ENCODE measurements around the gene ANKRD40CL.

Gene ANKRD40CL

DNA sequence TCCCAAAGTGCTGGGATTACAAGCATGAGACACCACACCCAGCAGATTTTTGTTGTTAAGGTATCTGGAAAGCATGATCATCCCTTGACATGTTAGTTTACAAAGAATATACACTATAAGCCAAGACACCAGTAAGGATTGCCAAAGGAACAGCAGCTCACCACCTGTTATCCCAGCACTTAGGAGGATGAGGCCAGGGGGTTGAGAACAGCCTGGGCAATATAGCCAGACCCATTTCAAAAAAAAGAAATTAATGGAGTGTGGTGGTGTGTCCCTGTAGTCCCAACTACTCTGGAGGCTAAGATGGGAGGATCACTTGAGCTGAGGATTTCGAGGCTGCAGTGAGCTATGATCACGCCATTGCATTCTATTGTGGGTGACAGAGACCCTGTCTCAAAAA is 5.1 kb downstream of the ANKRD40CL start:
- Mint-ChIP-seq H3K27ac (no peak overlapping the region), H3K9me3 (no peaks in the 10 kb centered on the region), H3K4me1 (ENCODE audit: low read depth) (peaks cover 11% of the 10 kb centered on the region), H3K36me3 (ENCODE audit: low read depth) (no peaks in the 10 kb centered on the region), H3K4me3 (no peak overlapping the region), H3K27me3 (peaks cover 8% of the 10 kb centered on the region)
- DNase-seq, result no peak

DNA sequence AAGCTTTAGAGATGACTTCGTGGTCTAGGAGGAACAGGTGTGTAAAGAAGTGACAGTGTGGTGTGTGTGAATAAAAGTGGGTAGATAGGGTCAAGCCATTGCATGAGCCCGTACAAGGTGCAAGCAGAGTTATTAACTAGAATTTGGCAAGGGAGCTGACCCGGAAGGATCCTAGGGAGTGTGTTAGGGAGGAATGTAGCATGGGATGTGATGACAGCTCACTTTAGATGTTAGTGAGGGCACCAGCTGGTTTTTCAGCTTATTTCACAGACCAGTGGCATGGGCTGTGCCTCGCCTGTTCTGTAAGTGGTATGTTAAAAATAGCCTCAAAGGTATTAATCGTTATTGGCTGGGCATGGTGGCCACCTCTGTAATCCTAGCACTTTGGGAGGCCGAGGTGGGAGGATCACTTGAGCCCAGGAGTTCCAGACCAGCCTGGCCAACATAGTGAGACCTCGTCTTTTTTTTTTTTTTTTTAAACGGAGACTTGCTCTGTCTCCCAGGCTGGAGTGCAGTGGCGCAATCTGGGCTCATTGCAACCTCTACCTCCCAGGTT is 8.3 kb downstream of the ANKRD40CL start:
- H3K27ac Mint-ChIP-seq, result no peak overlapping the region
- no peak for DNase-seq
- H3K4me3 Mint-ChIP-seq, result no peak overlapping the region
- H3K9me3 Mint-ChIP-seq, result no peaks in the 10 kb centered on the region
- peaks cover 5% of the 10 kb centered on the region for H3K27me3 Mint-ChIP-seq
- H3K36me3 Mint-ChIP-seq (ENCODE audit: low read depth), result peaks cover 26% of the 10 kb centered on the region
- H3K4me1 Mint-ChIP-seq (ENCODE audit: low read depth), result peaks cover 9% of the 10 kb centered on the region

DNA sequence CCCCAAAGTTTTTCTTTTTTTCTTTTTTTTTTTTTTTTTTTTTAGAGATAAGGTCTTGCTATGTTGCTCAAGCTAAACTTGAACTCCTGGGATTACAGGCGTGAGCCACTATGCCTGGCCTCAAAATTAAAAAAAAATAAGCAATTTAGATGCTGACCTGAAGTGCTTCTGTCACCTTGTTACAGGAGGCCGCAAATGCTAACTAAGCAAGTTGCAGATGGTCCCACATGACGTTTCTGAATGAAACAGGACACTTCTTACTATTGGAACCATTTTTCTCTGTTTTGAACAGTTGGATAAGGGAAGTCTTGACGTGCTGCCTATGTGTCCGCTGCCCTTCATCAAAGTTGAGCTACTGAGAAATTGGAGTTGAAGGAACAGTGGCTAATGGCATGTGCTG is 8.8 kb downstream of the ANKRD40CL start:
- no peak for DNase-seq
- Mint-ChIP-seq H3K27ac (no peak overlapping the region), H3K9me3 (no peaks in the 10 kb centered on the region)

DNA sequence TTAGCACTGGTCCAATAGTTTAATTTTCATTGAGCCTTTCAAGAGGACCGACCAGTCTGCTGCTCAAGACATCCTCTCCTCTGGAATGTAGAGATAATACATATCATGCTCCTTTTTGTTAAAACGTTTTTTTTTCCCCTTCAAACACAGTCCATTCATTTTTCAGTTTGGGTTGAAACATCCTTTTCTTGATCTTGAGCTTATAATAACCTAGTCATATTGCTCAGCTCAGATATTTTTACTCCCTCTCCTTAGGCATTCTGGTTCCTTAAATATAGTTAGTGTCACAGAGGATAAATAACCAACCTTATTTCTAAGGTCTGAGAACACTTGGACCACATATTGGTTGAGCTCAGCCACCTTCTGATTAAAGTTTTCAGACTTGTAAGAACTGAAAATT is 12.8 kb downstream of the ANKRD40CL start:
- Mint-ChIP-seq H3K27ac (peak overlapping the region; percentile 78), H3K9me3 (no peaks in the 10 kb centered on the region)
- DNase-seq, result no peak

More for the DNA sequence above, 8.8 kb downstream of the ANKRD40CL start:
- peaks cover 32% of the 10 kb centered on the region for H3K36me3 Mint-ChIP-seq (ENCODE audit: low read depth)
- H3K4me3 Mint-ChIP-seq, result no peak overlapping the region
- peaks cover 8% of the 10 kb centered on the region for H3K4me1 Mint-ChIP-seq (ENCODE audit: low read depth)
- peaks cover 5% of the 10 kb centered on the region for H3K27me3 Mint-ChIP-seq

DNA sequence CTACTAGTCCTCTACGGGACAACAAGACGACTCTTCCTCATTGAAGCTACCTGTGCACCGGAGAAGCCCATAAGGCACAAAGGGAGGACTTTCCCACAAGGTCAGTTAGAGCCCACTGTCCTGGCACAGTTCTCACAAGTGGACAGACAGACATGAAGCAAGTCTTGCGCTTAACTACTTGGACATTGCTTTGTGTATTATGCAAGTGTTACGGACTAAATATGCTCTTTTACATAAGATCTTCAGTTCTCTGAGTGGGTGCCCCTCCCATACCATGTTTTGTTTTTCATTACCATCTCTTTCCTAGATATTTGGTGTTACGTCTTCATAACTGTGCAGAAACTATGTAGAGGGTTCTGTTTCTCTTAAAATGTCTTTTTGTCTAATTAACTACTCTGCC is 18.1 kb downstream of the ANKRD40CL start:
- H3K36me3 Mint-ChIP-seq (ENCODE audit: low read depth), result peaks cover 95% of the 10 kb centered on the region
- H3K27ac Mint-ChIP-seq, result peak overlapping the region; percentile 13
- H3K9me3 Mint-ChIP-seq, result no peaks in the 10 kb centered on the region

More for the DNA sequence above, 12.8 kb downstream of the ANKRD40CL start:
- H3K36me3 Mint-ChIP-seq (ENCODE audit: low read depth), result peaks cover 68% of the 10 kb centered on the region
- H3K27me3 Mint-ChIP-seq, result no peaks in the 10 kb centered on the region
- no peaks in the 10 kb centered on the region for H3K4me1 Mint-ChIP-seq (ENCODE audit: low read depth)
- no peak overlapping the region for H3K4me3 Mint-ChIP-seq

DNA sequence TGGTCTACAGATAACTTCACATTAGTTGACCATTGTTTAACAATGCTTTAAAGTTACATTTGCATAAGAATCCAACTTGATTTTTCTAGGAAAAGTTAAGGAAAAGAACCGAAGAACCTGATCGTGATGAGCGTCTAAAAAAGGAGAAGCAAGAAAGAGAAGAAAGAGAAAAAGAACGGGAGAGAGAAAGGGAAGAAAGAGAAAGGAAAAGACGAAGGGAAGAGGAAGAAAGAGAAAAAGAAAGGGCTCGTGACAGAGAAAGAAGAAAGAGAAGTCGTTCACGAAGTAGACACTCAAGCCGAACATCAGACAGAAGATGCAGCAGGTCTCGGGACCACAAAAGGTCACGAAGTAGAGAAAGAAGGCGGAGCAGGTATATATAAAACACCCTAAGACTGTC is 21.7 kb downstream of the ANKRD40CL start:
- Mint-ChIP-seq H3K9me3 (no peaks in the 10 kb centered on the region), H3K27ac (no peak overlapping the region), H3K36me3 (ENCODE audit: low read depth) (peaks cover 97% of the 10 kb centered on the region), H3K27me3 (no peaks in the 10 kb centered on the region), H3K4me3 (no peak overlapping the region), H3K4me1 (ENCODE audit: low read depth) (peaks cover 4% of the 10 kb centered on the region)
- no peak for DNase-seq

More for the DNA sequence above, 18.1 kb downstream of the ANKRD40CL start:
- H3K27me3 Mint-ChIP-seq, result no peaks in the 10 kb centered on the region
- DNase-seq, result no peak
- H3K4me3 Mint-ChIP-seq, result no peak overlapping the region
- peaks cover 4% of the 10 kb centered on the region for H3K4me1 Mint-ChIP-seq (ENCODE audit: low read depth)

DNA sequence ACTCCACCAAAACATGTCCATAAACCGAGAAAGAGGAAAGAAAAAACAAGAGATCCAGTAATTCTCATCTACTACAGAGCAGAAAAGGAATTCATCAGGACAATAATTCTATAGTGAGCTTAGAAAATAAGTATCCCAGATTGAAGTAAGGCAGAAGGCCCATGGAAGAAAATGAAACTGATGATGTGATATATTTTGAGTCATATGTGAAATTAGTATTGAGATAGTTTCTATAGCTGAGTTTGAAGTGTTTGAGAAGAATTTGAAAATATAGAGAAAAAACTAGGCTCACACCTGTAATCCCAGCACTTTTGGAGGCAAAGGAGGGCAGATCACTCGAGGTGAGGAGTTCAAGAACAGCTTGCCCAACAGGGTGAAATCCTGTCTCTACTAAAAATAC is 28.2 kb downstream of the ANKRD40CL start:
- Mint-ChIP-seq H3K9me3 (no peaks in the 10 kb centered on the region), H3K27me3 (no peaks in the 10 kb centered on the region), H3K36me3 (ENCODE audit: low read depth) (peaks cover 92% of the 10 kb centered on the region), H3K4me3 (no peak overlapping the region), H3K4me1 (ENCODE audit: low read depth) (peaks cover 48% of the 10 kb centered on the region), H3K27ac (peak overlapping the region; percentile 68)
- DNase-seq, result no peak

DNA sequence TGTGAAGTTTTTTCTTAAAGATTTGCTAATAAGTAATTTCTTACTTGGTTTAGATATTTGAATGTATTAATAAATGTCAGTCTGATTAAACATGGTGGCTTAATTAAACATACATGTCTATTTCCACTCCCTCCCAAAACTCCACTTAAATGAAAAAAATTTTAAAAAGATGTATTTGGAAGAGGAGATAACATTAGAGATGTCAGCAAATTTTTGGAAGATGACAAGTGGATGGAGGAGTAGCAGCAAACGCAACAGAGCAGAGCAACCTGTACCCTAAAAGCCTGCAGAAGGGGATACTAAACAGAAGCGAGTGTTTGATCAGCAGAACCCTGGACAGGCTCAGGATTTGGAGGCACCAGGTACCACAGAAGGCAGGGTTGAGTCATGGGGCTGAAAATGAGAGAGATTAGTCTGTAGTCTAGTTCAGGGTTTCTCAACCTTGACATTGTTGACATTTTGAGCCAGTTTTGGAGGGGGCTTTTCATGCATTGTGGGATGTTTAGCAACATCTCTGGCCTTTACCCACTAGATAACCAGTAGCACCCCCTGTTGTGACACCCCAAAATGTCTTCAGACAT is 30.1 kb downstream of the ANKRD40CL start:
- Mint-ChIP-seq H3K4me3 (no peak overlapping the region), H3K4me1 (ENCODE audit: low read depth) (peaks cover 56% of the 10 kb centered on the region), H3K27ac (peak overlapping the region; percentile 30), H3K36me3 (ENCODE audit: low read depth) (peaks cover 82% of the 10 kb centered on the region), H3K9me3 (no peaks in the 10 kb centered on the region), H3K27me3 (no peaks in the 10 kb centered on the region)
- DNase-seq, result no peak

DNA sequence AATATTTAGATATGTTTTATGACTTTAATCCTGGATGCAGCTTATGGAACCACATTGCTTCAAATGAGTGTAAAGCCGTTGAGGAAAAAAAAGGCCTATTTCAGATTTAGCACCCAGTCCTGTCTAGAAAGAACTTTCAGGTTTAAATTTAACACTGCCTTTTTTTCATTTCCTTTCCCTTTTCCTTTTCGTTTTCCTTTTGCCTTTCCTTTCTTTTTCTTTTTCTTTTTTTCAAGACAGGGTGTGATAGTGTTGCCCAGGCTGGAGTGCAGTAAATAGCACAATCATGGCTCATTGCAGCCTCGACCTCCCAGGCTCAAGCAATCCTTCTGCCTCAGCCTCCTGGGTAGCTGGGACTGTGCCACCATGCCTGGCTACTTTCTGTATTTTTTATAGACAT is 32.0 kb downstream of the ANKRD40CL start:
- Mint-ChIP-seq H3K36me3 (ENCODE audit: low read depth) (peaks cover 73% of the 10 kb centered on the region), H3K4me3 (no peak overlapping the region), H3K4me1 (ENCODE audit: low read depth) (peaks cover 73% of the 10 kb centered on the region), H3K27ac (peak overlapping the region; percentile 87), H3K9me3 (no peaks in the 10 kb centered on the region), H3K27me3 (no peaks in the 10 kb centered on the region)
- no peak for DNase-seq

DNA sequence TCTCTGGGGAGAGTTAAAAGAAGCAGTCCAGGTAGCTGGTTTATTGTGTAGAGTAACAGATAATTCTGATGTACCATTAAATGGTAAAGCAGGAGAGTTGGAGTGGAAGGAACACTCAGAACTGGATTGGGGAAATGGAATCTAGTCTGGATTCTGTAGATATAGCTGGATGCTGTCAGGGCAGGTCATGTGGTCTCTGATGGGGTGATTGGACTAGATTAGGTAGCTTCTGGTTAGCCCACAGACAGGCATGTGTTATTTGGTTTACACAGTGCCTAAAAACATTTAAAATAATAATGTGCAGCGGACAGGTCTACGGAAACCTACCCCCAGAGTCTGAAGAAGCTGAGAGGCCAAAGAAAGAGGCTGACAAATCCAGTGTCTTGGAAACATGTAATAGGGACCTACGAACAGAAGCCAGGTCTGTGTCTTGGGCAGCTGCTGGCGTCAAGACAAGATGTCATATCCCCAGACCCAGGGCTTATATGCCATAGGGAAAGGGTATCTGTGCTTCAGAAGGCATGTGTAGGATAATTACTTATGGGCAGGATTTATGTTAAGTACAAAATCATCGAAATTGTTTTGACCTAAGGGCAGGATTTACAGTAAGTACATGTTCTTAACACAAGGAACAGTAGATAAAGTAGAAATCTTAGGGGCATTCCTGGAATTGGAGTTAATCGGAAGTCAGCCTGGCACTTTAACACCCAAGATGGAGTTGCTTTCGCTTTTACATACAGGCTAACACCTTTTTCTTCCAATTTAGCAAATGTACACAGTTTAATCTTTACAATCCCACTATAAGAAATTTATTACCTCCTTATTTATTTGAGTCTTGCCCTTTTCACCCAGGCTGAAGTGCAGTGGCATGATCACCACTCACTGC is 35.5 kb downstream of the ANKRD40CL start:
- Mint-ChIP-seq H3K27ac (peak overlapping the region; percentile 63), H3K9me3 (no peaks in the 10 kb centered on the region), H3K4me3 (no peak overlapping the region), H3K4me1 (ENCODE audit: low read depth) (peaks cover 72% of the 10 kb centered on the region), H3K27me3 (no peaks in the 10 kb centered on the region), H3K36me3 (ENCODE audit: low read depth) (peaks cover 53% of the 10 kb centered on the region)
- no peak for DNase-seq

DNA sequence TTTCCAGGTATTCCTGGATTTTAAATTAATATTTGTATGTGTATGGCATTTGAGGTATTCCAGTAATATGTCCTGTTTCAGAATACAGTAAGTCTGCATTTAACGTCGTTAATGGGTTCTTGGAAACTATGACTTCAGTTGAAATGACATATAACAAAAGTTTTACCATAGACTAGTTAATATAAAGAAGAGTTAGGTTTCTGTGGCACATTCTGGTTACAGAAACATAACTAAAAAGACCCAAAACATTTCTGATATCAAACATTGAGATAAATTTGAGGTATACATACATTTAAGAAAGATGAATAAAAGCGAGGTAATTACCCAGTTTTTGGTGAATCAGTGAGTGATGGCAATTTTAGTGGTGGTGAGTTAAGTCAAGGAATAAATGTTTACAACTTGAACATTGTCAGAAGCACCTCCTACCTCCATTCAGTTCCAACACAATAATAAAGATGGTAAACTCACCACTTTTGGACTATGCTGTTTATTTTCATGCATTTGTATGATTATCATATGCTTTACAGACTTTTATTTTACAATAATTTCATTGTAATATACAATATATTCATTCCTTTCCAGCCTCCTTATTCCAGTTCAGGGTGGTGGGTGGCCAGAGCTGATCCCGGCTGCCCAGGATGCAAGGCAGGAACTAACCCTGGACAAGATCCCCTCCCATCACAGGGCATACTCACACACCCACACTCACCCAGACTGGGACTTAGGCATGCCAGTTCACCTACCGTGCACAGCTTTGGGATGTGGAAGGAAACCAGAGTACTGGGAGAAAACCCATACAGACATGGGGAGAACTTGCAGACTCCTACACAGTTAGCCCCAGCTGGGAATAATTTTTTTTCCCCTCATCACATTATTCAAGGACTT is 38.2 kb downstream of the ANKRD40CL start:
- no peaks in the 10 kb centered on the region for H3K27me3 Mint-ChIP-seq
- H3K4me3 Mint-ChIP-seq, result peak overlapping the region; percentile 41
- H3K36me3 Mint-ChIP-seq (ENCODE audit: low read depth), result peaks cover 49% of the 10 kb centered on the region
- no peak for DNase-seq
- H3K9me3 Mint-ChIP-seq, result no peaks in the 10 kb centered on the region
- peaks cover 69% of the 10 kb centered on the region for H3K4me1 Mint-ChIP-seq (ENCODE audit: low read depth)
- H3K27ac Mint-ChIP-seq, result peak overlapping the region; percentile 88

DNA sequence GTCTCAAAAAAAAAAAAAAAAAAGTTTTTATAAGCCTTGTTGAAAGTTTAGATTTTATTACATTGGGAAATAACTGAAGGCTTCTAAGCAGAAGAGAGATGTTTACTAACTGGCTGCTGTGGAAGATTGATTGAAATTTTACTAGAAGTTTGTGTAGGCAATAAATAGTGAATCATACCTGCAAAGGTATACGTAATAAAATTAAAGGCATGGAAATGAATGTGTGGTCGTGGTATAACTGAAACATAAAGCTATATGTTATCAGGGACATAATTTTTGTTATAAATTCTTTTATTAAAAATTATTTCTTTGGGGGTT is 39.2 kb downstream of the ANKRD40CL start:
- Mint-ChIP-seq H3K4me3 (no peak overlapping the region), H3K36me3 (ENCODE audit: low read depth) (peaks cover 53% of the 10 kb centered on the region)

DNA sequence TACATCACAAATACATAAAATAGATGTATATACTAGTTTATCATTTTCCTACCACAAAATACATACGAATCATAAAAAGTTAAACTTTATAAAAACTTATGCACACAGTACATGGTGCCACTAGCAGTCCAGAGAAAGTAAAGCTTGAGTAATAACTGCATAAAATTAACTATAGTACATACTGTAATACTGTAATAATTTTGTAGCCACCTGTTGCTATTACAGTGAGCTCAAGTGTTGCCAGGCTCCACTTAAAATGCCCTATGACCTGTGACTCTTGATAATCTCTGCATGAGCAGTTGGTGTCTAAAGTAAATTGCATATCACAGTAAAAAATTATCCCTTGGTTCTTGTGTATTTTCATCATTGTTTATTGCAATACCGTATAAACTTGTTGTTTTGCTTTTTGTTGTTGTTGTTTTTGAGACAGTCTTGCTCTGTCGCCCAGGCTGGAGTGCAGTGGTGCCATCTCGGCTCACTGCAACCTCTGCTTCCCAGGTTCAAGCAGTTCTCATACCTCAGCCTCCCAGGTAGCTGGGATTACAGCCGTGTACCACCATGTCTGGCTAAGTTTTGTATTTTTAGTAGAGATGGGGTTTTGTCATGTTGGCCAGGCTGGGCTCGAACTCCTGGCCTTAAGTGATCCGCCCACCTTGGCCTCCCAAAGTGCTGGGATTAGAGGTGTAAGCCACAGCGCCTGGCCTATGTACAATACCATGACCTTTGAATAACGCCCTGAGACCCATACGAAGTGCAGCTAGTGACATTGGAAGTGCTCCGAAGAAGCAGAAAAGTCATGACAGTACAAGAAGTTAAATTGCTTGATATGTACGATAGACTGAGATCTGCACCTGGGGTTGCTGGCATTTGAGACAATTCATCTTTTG is 41.3 kb downstream of the ANKRD40CL start:
- Mint-ChIP-seq H3K9me3 (no peaks in the 10 kb centered on the region), H3K4me3 (no peak overlapping the region), H3K4me1 (ENCODE audit: low read depth) (peaks cover 76% of the 10 kb centered on the region), H3K36me3 (ENCODE audit: low read depth) (peaks cover 57% of the 10 kb centered on the region), H3K27ac (peak overlapping the region; percentile 73), H3K27me3 (no peaks in the 10 kb centered on the region)
- no peak for DNase-seq

More for the DNA sequence above, 39.2 kb downstream of the ANKRD40CL start:
- no peaks in the 10 kb centered on the region for H3K9me3 Mint-ChIP-seq
- H3K4me1 Mint-ChIP-seq (ENCODE audit: low read depth), result peaks cover 76% of the 10 kb centered on the region
- no peak for DNase-seq
- no peaks in the 10 kb centered on the region for H3K27me3 Mint-ChIP-seq
- peak overlapping the region; percentile 88 for H3K27ac Mint-ChIP-seq
